Keratinocyte (primary cell): ENCODE measurements around the gene ADH6.

ENCODE experiments used
- CTCF ChIP-seq, 3 experiments: IDR thresholded peaks in 1 of 3; conservative IDR thresholded peaks in 1 of 3; optimal IDR thresholded peaks in 1 of 3; 2 replicates in 2 of 3; 3 replicates in 1 of 3; pipeline versions ENCODE3 to v1.5.1; 2011; ENCODE audit warnings: low read length in 3 of 3, mild to moderate bottlenecking in 3 of 3, moderate library complexity in 2 of 3, control low read depth in 1 of 3, inconsistent platforms in 1 of 3; ENCODE audit not compliant: insufficient read depth in 2 of 3; ENCODE audit errors: extremely low read depth in 1 of 3
- EZH2 ChIP-seq: IDR thresholded peaks from one replicate; pipeline ENCODE4 v1.6.1; 2012; ENCODE audit warnings: inconsistent platforms, mild to moderate bottlenecking, low read length, moderate library complexity

DNA sequence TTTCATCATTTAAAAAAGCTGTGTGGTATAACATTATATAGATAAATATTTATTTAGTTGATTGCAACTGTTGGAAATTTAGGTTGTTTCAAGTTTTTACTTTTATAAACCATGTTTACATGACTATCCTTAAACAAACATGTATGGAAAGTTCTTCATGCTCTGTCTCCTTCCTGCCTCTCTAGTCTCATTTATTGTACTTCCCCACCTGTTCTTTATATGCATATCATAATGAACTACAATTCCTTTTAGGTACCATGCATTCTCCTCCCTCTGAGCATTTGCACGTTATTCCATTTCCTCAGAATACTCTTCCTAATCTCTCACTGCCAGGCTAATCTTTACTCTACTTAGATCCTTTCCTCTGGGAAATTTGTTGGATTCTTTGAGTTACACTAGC is 16.9 kb upstream of the ADH6 start:
- TF ChIP-seq CTCF (optimal IDR thresholded peaks at IDR 0.05 in 1 of 3, IDR thresholded peaks at IDR 0.05 in 1 of 3, conservative IDR thresholded peaks at IDR 0.05 in 1 of 3; ENCODE audit: extremely low read depth in 1 of 3, insufficient read depth in 2 of 3, low read length in 3 of 3) (no peak), EZH2 (no peak)
